Measurements from ENCODE around the gene COL27A1.

GRCh38 chr9:114161513-114161912, 6.2 kb downstream of the COL27A1 start:
- TF ChIP-seq, protein P1, sequence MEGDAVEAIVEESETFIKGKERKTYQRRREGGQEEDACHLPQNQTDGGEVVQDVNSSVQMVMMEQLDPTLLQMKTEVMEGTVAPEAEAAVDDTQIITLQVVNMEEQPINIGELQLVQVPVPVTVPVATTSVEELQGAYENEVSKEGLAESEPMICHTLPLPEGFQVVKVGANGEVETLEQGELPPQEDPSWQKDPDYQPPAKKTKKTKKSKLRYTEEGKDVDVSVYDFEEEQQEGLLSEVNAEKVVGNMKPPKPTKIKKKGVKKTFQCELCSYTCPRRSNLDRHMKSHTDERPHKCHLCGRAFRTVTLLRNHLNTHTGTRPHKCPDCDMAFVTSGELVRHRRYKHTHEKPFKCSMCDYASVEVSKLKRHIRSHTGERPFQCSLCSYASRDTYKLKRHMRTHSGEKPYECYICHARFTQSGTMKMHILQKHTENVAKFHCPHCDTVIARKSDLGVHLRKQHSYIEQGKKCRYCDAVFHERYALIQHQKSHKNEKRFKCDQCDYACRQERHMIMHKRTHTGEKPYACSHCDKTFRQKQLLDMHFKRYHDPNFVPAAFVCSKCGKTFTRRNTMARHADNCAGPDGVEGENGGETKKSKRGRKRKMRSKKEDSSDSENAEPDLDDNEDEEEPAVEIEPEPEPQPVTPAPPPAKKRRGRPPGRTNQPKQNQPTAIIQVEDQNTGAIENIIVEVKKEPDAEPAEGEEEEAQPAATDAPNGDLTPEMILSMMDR (IDR thresholded peaks at IDR 0.05) = no peak
- TF ChIP-seq POLR2A (IDR thresholded peaks at IDR 0.05) (no peak), POLR2AphosphoS5 (IDR thresholded peaks at IDR 0.05) (no peak)

Data from transverse colon (tissue), 4 donors.